GM19455 (cell line): ENCODE results near the gene CCDC187.

Source experiments
- ATAC-seq: cut with Tn5 transposase; IDR thresholded peaks from one replicate; pipeline ENCODE4 v1.9.1; 2021; ENCODE audit not compliant: unreplicated experiment

The CCDC187 gene

DNA sequence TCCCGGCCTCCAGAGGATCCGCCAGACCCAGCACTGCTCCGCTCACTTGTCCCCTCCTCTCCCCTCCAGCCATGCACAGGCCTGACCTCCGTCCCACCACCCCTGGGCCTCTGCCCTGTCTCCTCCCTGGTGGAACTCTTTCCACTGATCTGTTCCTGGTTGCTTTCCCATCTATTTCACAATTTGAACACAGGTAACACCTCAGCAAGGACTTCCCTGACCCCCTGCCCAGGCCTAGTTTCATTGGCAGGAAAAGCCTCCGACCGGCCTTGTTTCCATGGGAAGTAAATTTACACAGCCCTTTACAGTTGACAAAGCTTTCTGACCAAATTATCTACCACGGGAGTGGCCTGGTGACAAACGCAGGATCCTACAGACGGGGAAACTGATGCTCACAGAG is 73.1 kb downstream of the CCDC187 start:
- ATAC-seq, result no peak

DNA sequence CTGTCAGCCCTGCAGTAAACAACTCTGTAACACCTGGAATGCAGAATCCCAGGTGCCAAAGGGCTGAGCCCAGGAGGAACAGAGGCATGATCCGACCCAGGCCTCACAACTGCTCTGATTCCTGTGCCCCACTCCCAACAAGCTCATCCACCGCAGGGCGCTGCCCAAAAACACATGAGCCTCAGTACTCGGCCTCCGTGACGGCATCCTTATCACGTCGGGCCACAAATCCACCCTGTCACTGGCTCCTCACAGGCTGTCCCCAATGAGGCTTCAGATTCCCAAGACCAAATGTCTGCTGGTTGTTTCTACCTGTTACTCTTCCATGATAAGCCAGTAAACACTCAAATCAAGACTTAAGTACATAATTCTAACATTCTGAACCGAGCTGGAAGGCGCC is 73.5 kb downstream of the CCDC187 start:
- no peak for ATAC-seq

GRCh38 chr9:136229096-136230065 is 74.5 kb downstream of the CCDC187 start:
- ATAC-seq, result no peak

DNA sequence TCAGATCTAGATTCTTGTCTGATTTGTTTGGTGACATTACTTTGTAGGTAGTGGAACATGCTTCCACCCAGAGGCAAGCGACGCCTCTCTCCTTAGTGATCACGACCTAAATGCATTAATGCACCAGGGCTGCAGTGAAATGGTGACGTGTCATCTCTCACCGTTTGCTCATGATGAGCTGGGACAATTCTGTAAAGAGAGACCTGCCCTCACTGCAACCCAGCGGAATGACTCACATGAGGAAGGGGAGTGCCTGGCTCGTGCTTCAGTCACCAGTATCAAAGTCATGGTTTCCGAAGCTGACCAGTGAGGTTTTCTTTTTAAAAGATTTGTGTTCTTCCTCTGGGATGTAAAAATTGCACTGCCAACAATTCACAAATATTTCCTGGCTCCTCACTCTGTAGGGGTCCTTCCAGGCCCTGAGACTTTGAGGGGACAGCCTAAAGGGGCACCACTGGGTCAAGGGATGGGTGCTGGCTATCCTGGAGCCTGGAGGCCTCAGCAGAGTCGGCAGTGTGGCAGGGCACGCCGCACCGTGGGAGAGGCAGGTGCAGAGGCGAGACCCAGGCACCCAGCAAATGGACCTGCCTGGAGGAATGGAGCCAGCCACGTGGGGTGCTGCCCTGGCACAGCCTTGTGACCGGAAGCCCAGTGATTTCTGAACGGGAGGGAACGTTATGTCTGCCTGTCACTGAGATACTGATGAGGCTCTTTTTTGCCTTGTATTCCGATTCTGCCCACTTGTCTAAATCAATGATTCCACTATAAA is 75.6 kb downstream of the CCDC187 start:
- no peak for ATAC-seq

DNA sequence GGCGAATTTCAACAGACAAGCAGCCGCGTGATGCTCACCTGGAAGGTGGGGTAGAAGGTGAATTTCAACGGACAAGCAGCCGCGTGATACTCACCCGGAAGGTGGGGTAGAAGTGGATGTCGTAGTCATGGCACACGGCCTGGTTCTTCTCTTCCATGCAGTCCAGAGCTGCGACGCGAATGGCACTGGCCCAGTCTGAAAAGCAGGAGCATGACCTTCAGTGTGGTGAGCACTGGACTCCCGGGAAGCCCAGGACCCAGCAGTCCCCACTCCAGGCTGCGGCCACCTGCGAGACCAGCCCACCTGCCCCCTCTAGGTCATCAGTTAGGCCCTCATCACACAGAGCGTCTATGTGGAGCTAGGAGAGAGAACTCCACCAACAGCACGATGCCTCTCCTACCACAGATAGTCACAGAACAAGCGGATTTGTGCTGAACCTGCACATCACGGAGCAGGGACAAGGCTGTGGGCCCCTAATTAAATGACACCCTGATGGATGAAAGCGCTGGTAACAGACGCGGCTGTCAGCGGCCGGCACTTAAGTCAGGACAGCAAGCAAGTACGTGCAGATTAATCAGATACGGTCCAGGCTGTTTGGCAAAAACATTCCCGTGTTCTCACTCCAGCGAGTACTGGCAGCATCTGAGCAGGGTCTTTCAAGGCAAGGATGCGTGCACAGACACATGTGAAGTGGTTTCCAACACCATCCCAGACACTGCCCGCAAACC is 77.0 kb downstream of the CCDC187 start:
- ATAC-seq, result no peak

DNA sequence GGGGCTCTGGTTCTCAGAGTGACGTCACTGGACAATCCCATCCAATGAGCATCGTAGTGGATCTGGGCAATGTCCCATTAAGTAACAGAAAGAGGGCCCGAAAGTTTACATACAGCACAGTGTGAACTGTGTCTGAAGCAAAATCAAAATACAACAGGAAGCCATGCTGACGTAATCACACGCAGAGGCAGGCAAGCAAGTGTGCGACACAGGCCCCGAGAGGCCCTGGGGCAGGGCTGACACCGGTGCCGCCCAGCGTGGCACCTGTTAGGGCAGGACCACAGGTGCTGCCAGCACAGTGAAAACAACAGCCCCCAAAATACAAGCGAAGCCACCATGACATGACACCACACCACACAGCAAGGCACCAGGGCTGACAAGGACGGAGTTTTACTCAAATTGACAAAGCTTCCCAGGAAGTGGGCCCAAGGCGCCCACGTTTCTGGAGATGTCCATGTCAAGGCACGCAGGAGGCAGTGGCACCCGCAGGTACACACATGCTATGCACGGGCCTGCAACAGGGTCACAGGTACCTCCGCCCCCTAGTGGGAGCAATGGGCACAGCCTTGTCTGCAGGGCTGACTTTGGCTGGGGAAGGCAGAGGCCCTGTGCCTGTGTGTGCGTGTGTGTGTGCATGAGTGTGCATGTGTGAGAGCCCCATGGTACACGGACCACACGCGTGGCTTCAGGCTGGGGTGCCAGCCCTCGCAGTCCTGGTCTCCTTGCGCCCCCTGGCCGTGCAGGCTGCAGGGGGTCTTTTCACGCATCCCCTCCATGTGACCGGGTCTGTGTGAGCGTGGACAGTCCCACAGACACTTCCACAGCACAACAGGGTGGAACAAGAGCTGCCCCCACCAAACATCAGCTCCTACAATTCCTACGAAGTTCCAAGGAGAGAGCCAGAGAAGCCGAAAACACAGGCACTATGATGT is 77.9 kb downstream of the CCDC187 start:
- ATAC-seq, result peak; percentile 66

- no peak for ATAC-seq
These were observed 78.5 kb downstream of the CCDC187 start for GRCh38 chr9:136225366-136225747.

DNA sequence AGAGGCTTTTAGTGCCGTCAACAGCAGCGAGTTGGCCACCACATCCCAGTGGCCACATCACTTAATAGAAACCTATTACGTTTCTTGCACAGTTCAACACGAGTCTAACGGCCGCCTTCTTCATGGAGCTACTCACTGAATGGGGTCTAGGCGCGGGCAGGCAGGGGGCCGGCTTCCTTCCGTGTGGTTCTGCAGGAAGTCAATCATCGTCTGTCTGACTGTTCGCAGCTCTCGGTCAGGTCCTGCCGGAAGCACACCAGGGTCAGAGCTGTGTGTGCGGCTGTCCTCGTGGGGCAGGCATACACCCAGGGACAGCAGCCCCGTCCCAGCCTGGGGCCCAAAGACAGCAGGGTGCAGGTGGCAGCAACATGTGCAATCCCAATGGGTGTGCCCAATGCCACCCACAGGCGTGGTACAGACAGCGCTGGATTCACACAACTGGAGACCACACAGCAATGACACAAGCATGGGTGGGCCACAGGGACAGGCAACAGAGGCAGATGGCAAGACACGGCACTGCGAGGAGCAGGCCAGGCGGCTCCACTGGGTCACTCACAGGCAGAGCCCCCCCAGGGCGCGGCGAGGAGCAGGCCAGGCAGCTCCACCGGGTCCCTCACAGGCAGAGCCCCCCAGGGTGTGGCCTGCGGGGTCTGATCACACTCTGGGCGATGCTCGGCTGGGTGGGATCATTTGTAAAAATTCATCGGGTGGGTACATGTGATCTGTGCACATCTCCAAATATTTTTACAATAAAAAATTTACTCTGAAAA is 79.8 kb downstream of the CCDC187 start:
- ATAC-seq, result no peak

- no peak for ATAC-seq
These were observed 81.0 kb downstream of the CCDC187 start for GRCh38 chr9:136222906-136223285.

DNA sequence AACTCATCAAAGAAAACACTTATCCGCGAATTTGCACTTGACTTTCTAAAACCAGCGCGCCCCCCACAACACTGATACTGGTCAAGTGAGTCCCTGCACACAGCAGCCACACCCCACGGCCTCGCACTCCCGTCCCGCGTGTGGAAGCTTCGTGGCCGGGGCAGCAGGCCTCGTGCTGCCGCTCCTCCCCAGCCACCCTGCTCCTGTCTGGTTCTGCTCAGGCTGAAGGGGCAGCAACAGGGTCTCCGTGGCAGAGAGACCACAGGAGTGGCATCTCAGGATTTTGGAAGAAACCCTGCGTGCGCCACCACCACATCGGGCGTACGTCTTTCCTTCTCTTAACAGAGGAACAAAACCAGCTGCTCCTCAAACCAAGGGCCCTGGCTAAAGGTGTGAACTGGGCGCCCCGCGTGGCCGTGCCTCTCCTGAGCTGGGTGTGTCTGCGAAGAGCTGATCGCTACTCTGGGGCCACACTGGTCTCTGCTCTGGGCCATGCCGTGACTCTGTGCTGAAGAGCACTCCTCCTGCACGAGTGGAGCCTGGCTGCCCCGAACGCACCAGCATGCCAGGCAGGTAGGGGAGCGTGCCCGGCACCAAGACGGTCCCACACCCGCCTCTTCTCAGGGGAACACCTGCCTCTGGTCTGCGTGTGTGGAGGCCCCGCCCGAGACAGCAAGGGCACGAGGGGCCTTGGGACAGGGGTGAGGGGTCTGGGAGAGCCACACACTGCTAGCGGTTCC is 81.6 kb downstream of the CCDC187 start:
- no peak for ATAC-seq

- no peak for ATAC-seq
These were observed 83.7 kb downstream of the CCDC187 start for GRCh38 chr9:136220017-136220729.

DNA sequence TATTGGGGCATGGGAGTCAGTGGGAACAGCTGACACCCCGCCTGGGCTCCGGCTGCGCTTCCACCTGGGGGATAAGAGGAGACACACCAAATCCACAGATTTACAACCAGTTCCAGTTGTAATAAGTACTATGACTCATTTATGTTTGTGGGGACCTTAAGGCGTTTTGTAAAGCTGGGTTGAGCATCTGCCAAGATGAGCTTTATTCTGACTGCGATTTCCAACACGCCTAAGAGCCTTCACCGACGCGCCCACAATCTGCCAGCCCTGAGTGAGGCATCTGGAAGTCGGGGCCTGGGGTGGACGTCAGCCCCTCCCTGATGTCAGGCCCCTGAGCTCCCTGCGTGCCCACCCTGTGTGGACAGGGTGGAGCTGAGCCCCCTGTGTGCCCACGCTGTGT is 84.6 kb downstream of the CCDC187 start:
- no peak for ATAC-seq

- no peak for ATAC-seq
These were observed 85.2 kb downstream of the CCDC187 start for GRCh38 chr9:136218673-136219072.

DNA sequence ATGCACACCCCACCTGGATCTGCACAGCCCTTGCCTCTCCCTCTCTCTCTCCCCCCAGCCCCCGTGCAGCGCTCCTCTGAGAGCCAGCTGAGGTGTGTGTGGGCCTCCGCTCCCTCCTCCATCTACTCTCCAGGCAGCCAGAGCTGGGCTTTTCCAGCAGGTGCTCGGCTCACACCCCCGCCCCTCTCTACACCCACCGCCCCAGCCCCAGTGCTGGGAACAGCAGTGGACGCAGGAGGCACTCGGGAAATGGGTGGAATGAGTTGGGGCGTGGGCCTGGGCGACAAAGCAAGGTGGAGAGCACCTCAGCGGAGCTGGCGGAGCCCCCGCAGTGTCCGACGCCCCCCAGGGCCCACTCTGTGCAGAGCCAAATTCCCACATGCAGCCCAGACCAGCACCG is 85.6 kb downstream of the CCDC187 start:
- ATAC-seq, result no peak

GRCh38 chr9:136216541-136217244 is 87.2 kb downstream of the CCDC187 start:
- no peak for ATAC-seq

- no peak for ATAC-seq
These were observed 90.2 kb downstream of the CCDC187 start for GRCh38 chr9:136213733-136214132.

GRCh38 chr9:136212345-136212950 is 91.4 kb downstream of the CCDC187 start:
- no peak for ATAC-seq
